H9 (cell line): ENCODE results near the gene AREG. TPM values are rescaled to one million over a fixed set of nuclear protein-coding genes. Genes with fewer than 3 reads are reported as not detected.

Source experiments
- DNase-seq: peaks from one replicate; pipeline ENCODE4 v3.0.0-alpha.2; 2017
- H2AFZ ChIP-seq: one replicate; pipeline ENCODE4 v1.6.1; 2013; ENCODE audit warnings: mild to moderate bottlenecking, low read length, control low read depth, moderate library complexity
- H2AK5ac ChIP-seq: 2 replicates; pipeline ENCODE4 v1.6.1; 2013; ENCODE audit warnings: low read length, control low read depth, mixed read lengths; ENCODE audit not compliant: insufficient read length
- H2BK120ac ChIP-seq: one replicate; pipeline ENCODE4 v1.6.1; 2013; ENCODE audit warnings: low read depth, mild to moderate bottlenecking, low read length, control low read depth, inconsistent platforms; ENCODE audit not compliant: poor library complexity, severe bottlenecking
- H2BK12ac ChIP-seq: 2 replicates; pipeline ENCODE4 v1.6.1; 2013; ENCODE audit warnings: low read length, control low read depth, mixed read lengths, low read depth; ENCODE audit not compliant: insufficient read length
- H2BK15ac ChIP-seq: 2 replicates; pipeline ENCODE4 v1.6.1; 2013; ENCODE audit warnings: low read depth, low read length, control low read depth
- H2BK20ac ChIP-seq: one replicate; pipeline ENCODE4 v1.6.1; 2013; ENCODE audit warnings: low read depth, mild to moderate bottlenecking, low read length, control low read depth, inconsistent platforms; ENCODE audit not compliant: poor library complexity, severe bottlenecking
- H2BK5ac ChIP-seq: 2 replicates; pipeline ENCODE4 v1.6.1; 2013; ENCODE audit warnings: low read length, control low read depth, mixed read lengths; ENCODE audit not compliant: insufficient read length
- H3K14ac ChIP-seq: 2 replicates; pipeline ENCODE4 v1.6.1; 2013; ENCODE audit warnings: low read length, control low read depth; ENCODE audit not compliant: insufficient read depth
- H3K18ac ChIP-seq: 2 replicates; pipeline ENCODE4 v1.6.1; 2013; ENCODE audit warnings: low read depth, mild to moderate bottlenecking, mixed read lengths, low read length, control low read depth; ENCODE audit not compliant: insufficient read length
- H3K23ac ChIP-seq: 2 replicates; pipeline ENCODE4 v1.6.1; 2013; ENCODE audit warnings: low read length, control low read depth, mixed read lengths, low read depth; ENCODE audit not compliant: insufficient read length
- H3K23me2 ChIP-seq: 2 replicates; pipeline ENCODE4 v1.6.1; 2013; ENCODE audit warnings: low read depth, mild to moderate bottlenecking, mixed read lengths, low read length, control low read depth; ENCODE audit not compliant: insufficient read length, poor library complexity, severe bottlenecking
- H3K27ac ChIP-seq: 2 replicates; pipeline ENCODE4 v1.5.1; 2013; ENCODE audit warnings: low read length, control low read depth, mixed read lengths, low read depth; ENCODE audit not compliant: insufficient read length
- H3K27me3 ChIP-seq: 2 replicates; pipeline ENCODE4 v1.6.1; 2013; ENCODE audit warnings: low read length, control low read depth, inconsistent platforms; ENCODE audit not compliant: insufficient read depth
- H3K4ac ChIP-seq: 2 replicates; pipeline ENCODE4 v1.6.1; 2013; ENCODE audit warnings: low read depth, mild to moderate bottlenecking, control low read depth, inconsistent platforms, low read length, moderate library complexity
- H3K4me1 ChIP-seq: 2 replicates; pipeline ENCODE4 v1.6.1; 2013; ENCODE audit warnings: low read length, control low read depth, inconsistent platforms; ENCODE audit not compliant: insufficient read depth
- H3K4me2 ChIP-seq: 2 replicates; pipeline ENCODE4 v1.6.1; 2013; ENCODE audit warnings: low read length, control low read depth, mixed read lengths; ENCODE audit not compliant: insufficient read length, insufficient read depth
- H3K56ac ChIP-seq: 2 replicates; pipeline ENCODE4 v1.6.1; 2013; ENCODE audit warnings: low read depth, mild to moderate bottlenecking, mixed read lengths, low read length, control low read depth; ENCODE audit not compliant: insufficient read length
- H3K79me1 ChIP-seq: 2 replicates; pipeline ENCODE4 v1.6.1; 2013; ENCODE audit warnings: low read depth, mild to moderate bottlenecking, moderate library complexity, low read length, control low read depth, inconsistent platforms; ENCODE audit not compliant: insufficient read depth, poor library complexity, severe bottlenecking
- H3K79me2 ChIP-seq: 2 replicates; pipeline ENCODE4 v1.6.1; 2013; ENCODE audit warnings: low read length, control low read depth, inconsistent platforms; ENCODE audit not compliant: insufficient read depth
- H3K9ac ChIP-seq: 2 replicates; pipeline ENCODE4 v1.6.1; 2013; ENCODE audit warnings: low read length, control low read depth, mixed read lengths; ENCODE audit not compliant: insufficient read length; ENCODE audit errors: extremely low read depth
- H3K9me3 ChIP-seq: one replicate; pipeline ENCODE4 v1.6.1; 2013; ENCODE audit warnings: low read depth, low read length, inconsistent platforms; ENCODE audit not compliant: control insufficient read depth
- H3T11ph ChIP-seq: one replicate; pipeline ENCODE4 v1.6.1; 2013; ENCODE audit warnings: mild to moderate bottlenecking, low read length, control low read depth, inconsistent platforms
- H4K20me1 ChIP-seq: one replicate; pipeline ENCODE4 v1.6.1; 2013; ENCODE audit not compliant: control insufficient read depth, insufficient read length, insufficient read depth
- H4K5ac ChIP-seq: 2 replicates; pipeline ENCODE4 v1.6.1; 2013; ENCODE audit warnings: low read depth, mild to moderate bottlenecking, mixed read lengths, low read length, control low read depth; ENCODE audit not compliant: insufficient read length
- H4K8ac ChIP-seq: replicated peaks from 2 replicates; pipeline ENCODE4 v1.6.1; 2013; ENCODE audit warnings: low read length, control low read depth, mixed read lengths, low read depth; ENCODE audit not compliant: insufficient read length
- H4K91ac ChIP-seq: 2 replicates; pipeline ENCODE4 v1.6.1; 2013; ENCODE audit warnings: low read depth, mild to moderate bottlenecking, moderate library complexity, mixed read lengths, low read length, control low read depth; ENCODE audit not compliant: insufficient read length
- H3K27ac Mint-ChIP-seq, 3 experiments: 2 replicates in 2 of 3; 3 replicates in 1 of 3; pipeline ENCODE4 v1.8.0; 2020 to 2021; ENCODE audit warnings: mixed read lengths in 3 of 3, mild to moderate bottlenecking in 1 of 3, moderate library complexity in 1 of 3
- H3K27me3 Mint-ChIP-seq: 2 replicates; pipeline ENCODE4 v1.8.0; 2021; ENCODE audit warnings: low read depth, mild to moderate bottlenecking, moderate library complexity, mixed read lengths
- H3K36me3 Mint-ChIP-seq, 3 experiments: 2 replicates in 2 of 3; 3 replicates in 1 of 3; pipeline ENCODE4 v1.8.0; 2020 to 2021; ENCODE audit warnings: low read depth in 3 of 3, mixed read lengths in 3 of 3; ENCODE audit not compliant: insufficient read depth in 1 of 3
- H3K4me1 Mint-ChIP-seq, 2 experiments: 2 replicates each; pipeline ENCODE4 v1.8.0; 2020; ENCODE audit warnings: mixed read lengths in 2 of 2
- H3K4me3 Mint-ChIP-seq, 2 experiments: 2 replicates in 1 of 2; 3 replicates in 1 of 2; pipeline ENCODE4 v1.8.0; 2020 to 2021; ENCODE audit warnings: mild to moderate bottlenecking in 2 of 2, mixed read lengths in 2 of 2, moderate library complexity in 1 of 2
- H3K9me3 Mint-ChIP-seq, 2 experiments: 2 replicates in 1 of 2; 3 replicates in 1 of 2; pipeline ENCODE4 v1.8.0; 2020; ENCODE audit warnings: mild to moderate bottlenecking in 2 of 2, mixed read lengths in 2 of 2, moderate library complexity in 1 of 2
- WGBS: extraction: QIAGEN DNeasy Blood & Tissue Kit; methylation state at CpG from one replicate; pipeline ENCODE4 v1.1.7; 2013; ENCODE audit warnings: missing lambda C conversion rate, low lambda C conversion rate, mixed read lengths; ENCODE audit not compliant: insufficient read length; ENCODE audit errors: extremely low coverage; 5-methylcytosine and 5-hydroxymethylcytosine counted together
- total RNA-seq: library from RNA; stranded (reverse); gene quantifications from 2 replicates; pipeline ENCODE4 v1.2.1, GENCODE V29; 2021
- TF ChIP-seq, protein P1 (sequence below): fragments of 200-600 bp; sonication (generic); conservative IDR thresholded peaks from 3 replicates; pipeline ENCODE4 v1.8.0; 2021; ENCODE audit warnings: antibody characterized with exemption, mild to moderate bottlenecking

AREG gene
- total RNA-seq, 1 experiment from 2014 or later, result 0.28 TPM

DNA sequence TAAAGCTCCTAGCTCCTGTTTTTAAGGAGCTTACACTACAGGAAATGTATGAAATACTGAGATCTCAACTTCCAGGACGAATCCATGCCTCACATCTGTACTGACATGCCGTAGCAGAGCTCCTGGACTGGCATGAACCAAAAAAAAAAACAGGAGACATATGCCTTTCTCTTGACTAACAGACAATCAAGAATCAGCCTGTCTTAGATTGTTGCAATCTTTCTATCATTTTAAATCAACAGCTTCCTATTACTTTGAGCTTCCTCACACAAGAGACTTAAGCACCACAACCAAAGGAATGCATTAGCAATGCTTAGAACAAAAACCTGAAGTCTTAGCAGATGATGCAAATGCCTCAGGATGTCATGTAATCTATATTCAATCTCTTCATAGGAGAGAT is 34.7 kb upstream of the AREG start:
- no peak overlapping the region for H2BK5ac ChIP-seq
- no peak overlapping the region for H4K91ac ChIP-seq
- H3K27ac ChIP-seq, result no peak overlapping the region
- no peaks in the 10 kb centered on the region for H3K9me3 ChIP-seq
- no peaks in the 10 kb centered on the region for H3K79me1 ChIP-seq
- TF ChIP-seq, protein P1, sequence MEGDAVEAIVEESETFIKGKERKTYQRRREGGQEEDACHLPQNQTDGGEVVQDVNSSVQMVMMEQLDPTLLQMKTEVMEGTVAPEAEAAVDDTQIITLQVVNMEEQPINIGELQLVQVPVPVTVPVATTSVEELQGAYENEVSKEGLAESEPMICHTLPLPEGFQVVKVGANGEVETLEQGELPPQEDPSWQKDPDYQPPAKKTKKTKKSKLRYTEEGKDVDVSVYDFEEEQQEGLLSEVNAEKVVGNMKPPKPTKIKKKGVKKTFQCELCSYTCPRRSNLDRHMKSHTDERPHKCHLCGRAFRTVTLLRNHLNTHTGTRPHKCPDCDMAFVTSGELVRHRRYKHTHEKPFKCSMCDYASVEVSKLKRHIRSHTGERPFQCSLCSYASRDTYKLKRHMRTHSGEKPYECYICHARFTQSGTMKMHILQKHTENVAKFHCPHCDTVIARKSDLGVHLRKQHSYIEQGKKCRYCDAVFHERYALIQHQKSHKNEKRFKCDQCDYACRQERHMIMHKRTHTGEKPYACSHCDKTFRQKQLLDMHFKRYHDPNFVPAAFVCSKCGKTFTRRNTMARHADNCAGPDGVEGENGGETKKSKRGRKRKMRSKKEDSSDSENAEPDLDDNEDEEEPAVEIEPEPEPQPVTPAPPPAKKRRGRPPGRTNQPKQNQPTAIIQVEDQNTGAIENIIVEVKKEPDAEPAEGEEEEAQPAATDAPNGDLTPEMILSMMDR, result no peak
- Mint-ChIP-seq H3K36me3 (no peaks in the 10 kb centered on the region), H3K4me3 (no peak overlapping the region), H3K4me1 (peaks cover 12 to 13% of the 10 kb centered on the region in 2 experiments; a peak in 3 of 4 replicates), H3K27me3 (no peaks in the 10 kb centered on the region; the same call in 1 of the 2 replicates), H3K9me3 (no peaks in the 10 kb centered on the region), H3K27ac (peak overlapping the region in 2 of 3 experiments; percentile 6 to 59; a peak in 2 of 7 replicates)
- H3T11ph ChIP-seq, result no peak overlapping the region
- H3K79me2 ChIP-seq, result no peaks in the 10 kb centered on the region
- H3K23ac ChIP-seq, result no peak overlapping the region
- no peaks in the 10 kb centered on the region for H3K23me2 ChIP-seq
- no peak overlapping the region for H2BK12ac ChIP-seq
- H3K4me1 ChIP-seq, result no peaks in the 10 kb centered on the region; the same call in 1 of the 2 replicates
- no peaks in the 10 kb centered on the region for H3K27me3 ChIP-seq
- no peak overlapping the region for H3K56ac ChIP-seq
- no peaks in the 10 kb centered on the region for H4K20me1 ChIP-seq
- H2AFZ ChIP-seq, result no peak overlapping the region
- no peak overlapping the region for H2BK20ac ChIP-seq
- no CpG with 5 or more reads among the region's 2 CpGs for WGBS
- H3K9ac ChIP-seq, result no peak overlapping the region
- DNase-seq, result no peak
- H3K18ac ChIP-seq, result no peak overlapping the region
- no peak overlapping the region for H3K4ac ChIP-seq
- no peak overlapping the region for H4K5ac ChIP-seq
- no peak overlapping the region for H4K8ac ChIP-seq
- no peak overlapping the region for H2BK120ac ChIP-seq
- H2AK5ac ChIP-seq, result no peak overlapping the region
- no peak overlapping the region for H2BK15ac ChIP-seq
- H3K14ac ChIP-seq, result no peak overlapping the region
- H3K4me2 ChIP-seq, result no peak overlapping the region
